ENCODE results near the gene NCAPG2.

Gene NCAPG2

GRCh38 chr7:158704524-158705233 lies at the start of gene NCAPG2:
TSS of gene NCAPG2 (minus strand) at chr7:158704804. CDS start at chr7:158701899, 2,905 bp downstream.
- Histone ChIP-seq H3K4me1 (ENCODE audit: insufficient read depth, low read length) (peaks cover 16% of the 10 kb centered on the region), H3K27me3 (ENCODE audit: control insufficient read depth in 1 of 2, insufficient read depth in 2 of 2, low read length in 2 of 2) (no peaks in the 10 kb centered on the region), H3K4me3 (ENCODE audit: low read depth in 1 of 2, low read length in 2 of 2) (peak within 1 kb of the TSS; percentile 67 to 89), H3K9ac (ENCODE audit: low read length) (peak within 1 kb of the TSS; percentile 53), H3K9me3 (ENCODE audit: low read length) (no peaks in the 10 kb centered on the region), H3K36me3 (ENCODE audit: insufficient read depth, low read length) (no peaks in the 10 kb centered on the region), H3K27ac (ENCODE audit: low read depth, low read length) (peak within 1 kb of the TSS; percentile 86)

- no peaks in the 10 kb centered on the region for H3K4me1 ChIP-seq (ENCODE audit: insufficient read depth, low read length)
- peaks cover 50% of the 10 kb centered on the region for H3K36me3 ChIP-seq (ENCODE audit: insufficient read depth, low read length)
- H3K27ac ChIP-seq (ENCODE audit: low read depth, low read length): no peak overlapping the region
- H3K9ac ChIP-seq (ENCODE audit: low read length): no peak overlapping the region
- no peaks in the 10 kb centered on the region for H3K9me3 ChIP-seq (ENCODE audit: low read length)
- no peak overlapping the region for H3K4me3 ChIP-seq (ENCODE audit: low read depth in 1 of 2, low read length in 2 of 2)
- no peaks in the 10 kb centered on the region for H3K27me3 ChIP-seq (ENCODE audit: control insufficient read depth in 1 of 2, insufficient read depth in 2 of 2, low read length in 2 of 2)
Observed at GRCh38 chr7:158753900-158754299, 49.3 kb upstream of the NCAPG2 start.

DNA sequence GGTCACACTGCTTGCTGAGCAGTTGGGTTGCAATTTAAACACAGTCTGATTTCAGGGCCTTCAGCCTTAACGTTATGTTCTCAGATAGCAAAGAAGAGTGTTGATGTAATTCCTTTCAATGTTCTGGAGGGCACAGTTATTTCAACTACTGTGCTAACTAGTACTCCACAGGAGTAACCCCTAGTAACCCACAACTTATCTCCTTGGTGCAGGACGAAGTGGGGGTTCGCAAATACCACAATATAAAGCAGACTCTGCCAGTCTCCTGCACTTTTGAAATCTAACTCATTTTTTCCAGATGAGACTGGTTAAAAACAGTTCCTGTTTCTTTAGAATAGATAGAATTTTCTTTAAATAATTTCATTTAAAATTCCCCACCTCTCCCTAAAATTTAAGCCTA lies 47.1 kb upstream of the NCAPG2 start:
- Histone ChIP-seq H3K9me3 (ENCODE audit: low read length) (no peaks in the 10 kb centered on the region), H3K4me3 (ENCODE audit: low read depth in 1 of 2, low read length in 2 of 2) (no peak overlapping the region), H3K9ac (ENCODE audit: low read length) (no peak overlapping the region), H3K27ac (ENCODE audit: low read depth, low read length) (no peak overlapping the region), H3K36me3 (ENCODE audit: insufficient read depth, low read length) (peaks cover 47% of the 10 kb centered on the region), H3K4me1 (ENCODE audit: insufficient read depth, low read length) (no peaks in the 10 kb centered on the region), H3K27me3 (ENCODE audit: control insufficient read depth in 1 of 2, insufficient read depth in 2 of 2, low read length in 2 of 2) (no peaks in the 10 kb centered on the region)

DNA sequence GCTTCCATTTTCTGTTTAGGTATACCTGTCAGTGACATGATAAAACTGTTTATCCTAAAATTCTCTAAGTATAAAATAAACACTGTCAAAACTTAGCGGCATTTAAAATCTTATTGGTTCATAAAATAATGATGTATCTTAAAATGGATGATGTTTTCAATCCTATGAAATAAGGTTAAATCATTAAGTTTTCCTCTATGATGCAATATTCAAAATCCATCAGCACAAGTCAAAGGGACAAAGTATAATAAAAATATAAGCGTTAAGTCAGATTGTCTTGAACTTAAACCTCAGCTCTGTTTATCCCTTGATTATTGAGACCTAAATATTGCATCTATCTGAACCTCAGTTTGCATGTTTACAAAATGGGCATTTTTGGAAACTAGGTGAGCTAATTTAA lies 46.6 kb upstream of the NCAPG2 start:
- no peaks in the 10 kb centered on the region for H3K9me3 ChIP-seq (ENCODE audit: low read length)
- H3K36me3 ChIP-seq (ENCODE audit: insufficient read depth, low read length): peaks cover 53% of the 10 kb centered on the region
- no peak overlapping the region for H3K4me3 ChIP-seq (ENCODE audit: low read depth in 1 of 2, low read length in 2 of 2)
- no peak overlapping the region for H3K9ac ChIP-seq (ENCODE audit: low read length)
- no peak overlapping the region for H3K27ac ChIP-seq (ENCODE audit: low read depth, low read length)
- H3K27me3 ChIP-seq (ENCODE audit: control insufficient read depth in 1 of 2, insufficient read depth in 2 of 2, low read length in 2 of 2): no peaks in the 10 kb centered on the region
- H3K4me1 ChIP-seq (ENCODE audit: insufficient read depth, low read length): no peaks in the 10 kb centered on the region

- Histone ChIP-seq H3K9ac (ENCODE audit: low read length) (no peak overlapping the region), H3K27me3 (ENCODE audit: control insufficient read depth in 1 of 2, insufficient read depth in 2 of 2, low read length in 2 of 2) (no peaks in the 10 kb centered on the region), H3K4me1 (ENCODE audit: insufficient read depth, low read length) (no peaks in the 10 kb centered on the region), H3K4me3 (ENCODE audit: low read depth in 1 of 2, low read length in 2 of 2) (no peak overlapping the region), H3K27ac (ENCODE audit: low read depth, low read length) (no peak overlapping the region), H3K9me3 (ENCODE audit: low read length) (no peaks in the 10 kb centered on the region), H3K36me3 (ENCODE audit: insufficient read depth, low read length) (peaks cover 58% of the 10 kb centered on the region)
Observed at GRCh38 chr7:158750702-158751101, 46.1 kb upstream of the NCAPG2 start.

DNA sequence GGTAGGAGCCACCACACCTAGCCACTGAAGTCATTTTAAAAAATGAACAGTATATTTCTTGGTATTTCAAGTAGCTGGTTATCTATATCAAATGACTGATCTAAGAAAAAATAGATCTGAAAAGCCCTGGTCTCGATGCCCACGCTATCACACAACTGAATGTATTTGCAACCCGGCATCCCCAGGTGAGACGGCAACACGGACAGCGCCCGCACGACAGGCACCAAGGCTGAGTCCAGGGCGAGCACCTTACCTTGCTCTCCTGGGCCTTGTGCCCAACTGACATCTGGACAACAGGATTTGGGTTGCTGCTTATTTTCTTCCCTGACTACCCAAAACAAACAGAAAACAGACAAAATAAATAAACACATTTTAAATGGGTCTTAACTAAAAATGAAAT lies 44.8 kb upstream of the NCAPG2 start:
- Histone ChIP-seq H3K27me3 (ENCODE audit: control insufficient read depth in 1 of 2, insufficient read depth in 2 of 2, low read length in 2 of 2) (no peaks in the 10 kb centered on the region), H3K4me3 (ENCODE audit: low read depth in 1 of 2, low read length in 2 of 2) (no peak overlapping the region), H3K9ac (ENCODE audit: low read length) (no peak overlapping the region), H3K9me3 (ENCODE audit: low read length) (no peaks in the 10 kb centered on the region), H3K27ac (ENCODE audit: low read depth, low read length) (no peak overlapping the region), H3K36me3 (ENCODE audit: insufficient read depth, low read length) (peaks cover 53% of the 10 kb centered on the region), H3K4me1 (ENCODE audit: insufficient read depth, low read length) (no peaks in the 10 kb centered on the region)

DNA sequence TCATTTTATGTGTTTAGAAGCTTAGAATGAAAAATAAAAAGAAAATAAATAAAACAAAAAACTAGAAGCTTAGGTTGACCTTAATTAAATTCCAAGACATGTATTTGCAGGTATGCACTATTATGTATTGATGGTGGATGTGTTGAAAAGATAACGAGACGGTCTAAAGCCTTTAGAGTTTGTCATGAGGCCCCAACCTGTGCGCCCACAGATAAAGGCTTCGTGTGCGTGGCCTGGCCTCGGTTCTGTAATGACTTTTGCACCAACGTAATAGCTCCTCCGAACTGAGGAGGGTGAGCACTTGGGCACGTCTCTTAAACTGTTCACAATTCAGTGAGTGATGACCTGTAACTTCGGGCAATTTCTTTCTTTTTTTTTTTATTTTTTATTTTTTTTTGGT lies 43.7 kb upstream of the NCAPG2 start:
- Histone ChIP-seq H3K36me3 (ENCODE audit: insufficient read depth, low read length) (peaks cover 59% of the 10 kb centered on the region), H3K27me3 (ENCODE audit: control insufficient read depth in 1 of 2, insufficient read depth in 2 of 2, low read length in 2 of 2) (no peaks in the 10 kb centered on the region), H3K4me3 (ENCODE audit: low read depth in 1 of 2, low read length in 2 of 2) (no peak overlapping the region), H3K9me3 (ENCODE audit: low read length) (no peaks in the 10 kb centered on the region), H3K4me1 (ENCODE audit: insufficient read depth, low read length) (no peaks in the 10 kb centered on the region), H3K27ac (ENCODE audit: low read depth, low read length) (no peak overlapping the region), H3K9ac (ENCODE audit: low read length) (no peak overlapping the region)

DNA sequence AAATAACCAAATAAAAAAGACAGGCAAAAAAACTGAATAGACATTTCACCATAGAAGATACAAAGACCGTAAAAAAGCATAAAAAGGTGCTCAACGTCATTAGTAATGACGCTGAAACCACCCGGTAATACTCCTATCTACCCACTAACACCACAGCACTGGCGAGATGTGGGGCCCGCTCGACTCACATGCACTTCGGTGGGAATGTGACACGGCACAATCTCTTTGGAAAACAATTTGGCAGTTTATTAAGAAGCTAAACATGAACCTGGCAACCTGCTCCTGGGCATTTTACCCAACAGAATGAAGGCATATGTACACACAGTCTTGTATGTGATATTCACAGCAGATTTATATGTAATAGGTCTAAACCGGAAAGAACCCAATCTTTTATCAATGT lies 42.8 kb upstream of the NCAPG2 start:
- H3K27me3 ChIP-seq (ENCODE audit: control insufficient read depth in 1 of 2, insufficient read depth in 2 of 2, low read length in 2 of 2): no peaks in the 10 kb centered on the region
- no peaks in the 10 kb centered on the region for H3K4me1 ChIP-seq (ENCODE audit: insufficient read depth, low read length)
- no peaks in the 10 kb centered on the region for H3K9me3 ChIP-seq (ENCODE audit: low read length)
- no peak overlapping the region for H3K4me3 ChIP-seq (ENCODE audit: low read depth in 1 of 2, low read length in 2 of 2)
- no peak overlapping the region for H3K9ac ChIP-seq (ENCODE audit: low read length)
- peaks cover 61% of the 10 kb centered on the region for H3K36me3 ChIP-seq (ENCODE audit: insufficient read depth, low read length)
- H3K27ac ChIP-seq (ENCODE audit: low read depth, low read length): no peak overlapping the region

- H3K27ac ChIP-seq (ENCODE audit: low read depth, low read length): no peak overlapping the region
- H3K36me3 ChIP-seq (ENCODE audit: insufficient read depth, low read length): peaks cover 65% of the 10 kb centered on the region
- H3K9ac ChIP-seq (ENCODE audit: low read length): no peak overlapping the region
- no peaks in the 10 kb centered on the region for H3K4me1 ChIP-seq (ENCODE audit: insufficient read depth, low read length)
- H3K4me3 ChIP-seq (ENCODE audit: low read depth in 1 of 2, low read length in 2 of 2): no peak overlapping the region
- no peaks in the 10 kb centered on the region for H3K27me3 ChIP-seq (ENCODE audit: control insufficient read depth in 1 of 2, insufficient read depth in 2 of 2, low read length in 2 of 2)
- no peaks in the 10 kb centered on the region for H3K9me3 ChIP-seq (ENCODE audit: low read length)
Observed at GRCh38 chr7:158746957-158747356, 42.4 kb upstream of the NCAPG2 start.

DNA sequence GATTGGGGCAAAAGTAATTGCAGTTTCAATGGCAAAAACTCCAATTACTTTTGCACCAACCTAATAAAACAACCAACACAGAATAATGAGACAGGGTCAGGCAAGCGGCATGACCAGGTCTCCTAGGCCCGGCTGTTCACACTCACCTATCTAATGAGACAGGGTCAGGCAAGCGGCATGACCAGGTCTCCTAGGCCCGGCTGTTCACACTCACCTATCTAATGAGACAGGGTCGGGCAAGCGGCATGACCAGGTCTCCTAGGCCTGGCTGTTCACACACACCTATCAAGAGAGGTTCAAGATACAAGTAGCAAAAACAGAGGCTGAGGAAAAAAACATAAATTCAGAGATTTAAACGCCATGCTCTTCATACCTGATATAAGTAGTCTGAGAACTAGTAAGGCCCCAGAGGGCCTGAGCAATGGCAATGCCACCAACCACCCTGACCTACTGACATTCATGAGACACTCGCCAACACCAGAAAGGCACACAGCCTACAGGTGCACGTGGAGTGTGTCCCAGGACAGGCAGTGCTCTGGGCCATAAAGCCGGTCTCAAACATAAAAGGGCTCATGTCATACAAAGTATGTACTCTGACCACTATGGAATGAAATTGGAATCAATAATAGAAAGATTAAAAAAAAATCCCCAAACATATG lies 40.6 kb upstream of the NCAPG2 start:
- peaks cover under 1% of the 10 kb centered on the region for H3K4me1 ChIP-seq (ENCODE audit: insufficient read depth, low read length)
- peaks cover 82% of the 10 kb centered on the region for H3K36me3 ChIP-seq (ENCODE audit: insufficient read depth, low read length)
- no peaks in the 10 kb centered on the region for H3K9me3 ChIP-seq (ENCODE audit: low read length)
- no peaks in the 10 kb centered on the region for H3K27me3 ChIP-seq (ENCODE audit: control insufficient read depth in 1 of 2, insufficient read depth in 2 of 2, low read length in 2 of 2)
- no peak overlapping the region for H3K27ac ChIP-seq (ENCODE audit: low read depth, low read length)
- H3K9ac ChIP-seq (ENCODE audit: low read length): no peak overlapping the region
- no peak overlapping the region for H3K4me3 ChIP-seq (ENCODE audit: low read depth in 1 of 2, low read length in 2 of 2)

- H3K9me3 ChIP-seq (ENCODE audit: low read length): no peaks in the 10 kb centered on the region
- H3K27ac ChIP-seq (ENCODE audit: low read depth, low read length): no peak overlapping the region
- H3K4me3 ChIP-seq (ENCODE audit: low read depth in 1 of 2, low read length in 2 of 2): no peak overlapping the region
- H3K36me3 ChIP-seq (ENCODE audit: insufficient read depth, low read length): peaks cover 82% of the 10 kb centered on the region
- H3K27me3 ChIP-seq (ENCODE audit: control insufficient read depth in 1 of 2, insufficient read depth in 2 of 2, low read length in 2 of 2): no peaks in the 10 kb centered on the region
- no peak overlapping the region for H3K9ac ChIP-seq (ENCODE audit: low read length)
- peaks cover 8% of the 10 kb centered on the region for H3K4me1 ChIP-seq (ENCODE audit: insufficient read depth, low read length)
Observed at GRCh38 chr7:158744070-158744469, 39.5 kb upstream of the NCAPG2 start.

- no peak overlapping the region for H3K9ac ChIP-seq (ENCODE audit: low read length)
- H3K9me3 ChIP-seq (ENCODE audit: low read length): no peaks in the 10 kb centered on the region
- H3K4me3 ChIP-seq (ENCODE audit: low read depth in 1 of 2, low read length in 2 of 2): no peak overlapping the region
- peaks cover 8% of the 10 kb centered on the region for H3K4me1 ChIP-seq (ENCODE audit: insufficient read depth, low read length)
- H3K27ac ChIP-seq (ENCODE audit: low read depth, low read length): no peak overlapping the region
- peaks cover 83% of the 10 kb centered on the region for H3K36me3 ChIP-seq (ENCODE audit: insufficient read depth, low read length)
- no peaks in the 10 kb centered on the region for H3K27me3 ChIP-seq (ENCODE audit: control insufficient read depth in 1 of 2, insufficient read depth in 2 of 2, low read length in 2 of 2)
Observed at GRCh38 chr7:158743219-158743618, 38.6 kb upstream of the NCAPG2 start.
